ENCODE results near the gene SIGLEC1. TPM values are rescaled to one million over a fixed set of nuclear protein-coding genes. Genes with fewer than 3 reads are reported as not detected.

The SIGLEC1 gene
- total and polyA plus RNA-seq, 2 donors (not counting 3 experiments of a cell fraction or from before 2014, with no cell fraction given), result not detected

DNA sequence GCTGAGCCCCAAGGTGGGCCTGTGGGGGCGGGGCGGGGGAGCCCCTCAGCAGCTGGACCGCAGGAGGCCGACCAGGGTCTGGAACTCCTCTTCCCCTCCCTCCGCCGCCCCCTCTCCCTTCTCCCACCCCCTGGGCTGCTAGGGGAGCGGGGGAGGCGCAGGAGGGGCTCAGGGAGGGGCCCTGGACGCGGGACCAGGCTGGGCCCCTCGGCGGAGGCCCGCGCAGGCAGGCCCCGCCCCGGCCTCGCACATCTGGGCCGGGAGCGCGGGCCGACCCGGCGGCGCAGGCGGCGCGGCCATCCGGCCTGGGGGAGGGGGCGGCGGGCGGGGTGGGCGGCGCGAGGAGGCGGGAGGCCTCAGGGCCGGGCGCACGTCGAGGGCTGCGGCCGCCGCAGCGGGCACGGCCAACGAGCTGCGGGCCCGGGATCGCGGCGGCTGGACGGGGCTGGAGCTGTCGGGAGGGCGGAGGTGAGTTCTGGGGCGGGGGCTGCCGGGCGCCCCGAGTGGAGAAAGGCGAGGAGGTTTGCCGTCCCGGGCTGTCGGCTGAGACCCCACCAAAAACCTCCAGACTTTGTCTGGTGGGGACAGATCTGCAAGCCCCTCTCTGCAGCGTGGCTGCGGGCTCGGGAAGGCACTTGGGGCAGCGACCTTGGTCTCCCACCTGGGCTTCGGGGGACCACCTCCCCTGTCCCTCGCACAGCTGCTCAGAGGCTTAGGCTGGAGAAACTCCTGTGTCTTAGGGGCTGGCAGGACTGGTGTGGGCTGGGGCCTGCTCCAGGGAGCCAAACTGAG lies 20.1 kb upstream of the SIGLEC1 start, which contains the start of gene HSPA12B:
TSS of gene HSPA12B (plus strand) at position 359 of the 792 bp plus-strand sequence. CDS start 5,990 bp downstream, outside the sequence.
- CTCF ChIA-PET, result interaction anchor here (1.0 to 7.2 kb wide), 5 partner anchors 12 to 46 kb away, joined by 3 to 40 read pairs (median 5); no protein-coding TSS in a partner anchor
- Histone ChIP-seq H4K20me1 (replicated peaks; ENCODE audit: control insufficient read depth, extremely low read depth, insufficient read depth, low read length) (no peaks in the 10 kb centered on the region), H3K9ac (replicated peaks; ENCODE audit: extremely low read depth, insufficient read depth, low read length) (no peak within 1 kb of the TSS), H3K27ac (ENCODE audit: insufficient read depth, low read depth, low read length) (no peak within 1 kb of the TSS), H3K4me3 (replicated peaks in 1 of 3; ENCODE audit: insufficient read depth in 1 of 3, low read depth in 1 of 3, low read length in 3 of 3) (peak within 1 kb of the TSS; percentile 16 to 42 (median 34)), H3K4me2 (ENCODE audit: insufficient read depth, low read length) (peak within 1 kb of the TSS; percentile 46), H3K36me3 (ENCODE audit: control insufficient read depth in 2 of 2, extremely low read depth in 1 of 2, insufficient read depth in 2 of 2, low read length in 2 of 2) (no peaks in the 10 kb centered on the region), H3K79me2 (ENCODE audit: control insufficient read depth, insufficient read depth, low read length) (no peaks in the 10 kb centered on the region), H3K4me1 (ENCODE audit: control insufficient read depth, extremely low read depth, insufficient read depth, low read length) (no peaks in the 10 kb centered on the region), H3K27me3 (ENCODE audit: control insufficient read depth in 2 of 2, insufficient read depth in 2 of 2, low read length in 2 of 2) (peaks cover 2 to 5% of the 10 kb centered on the region in 2 experiments), H2AFZ (ENCODE audit: low read depth, low read length) (peak within 1 kb of the TSS; percentile 71), H3K9me3 (replicated peaks; ENCODE audit: control insufficient read depth, insufficient read depth, low read length) (no peaks in the 10 kb centered on the region), H3K9me1 (replicated peaks; ENCODE audit: control insufficient read depth, extremely low read depth, insufficient read depth, low read length) (no peaks in the 10 kb centered on the region)
- no TSS peak for BruUV-seq (replicated peaks)
- dilution Hi-C loops (cut with MboI; ENCODE audit: extremely low pct_ligation_motif_present, low sequenced_read_pairs), result no loop called here
- POLR2A ChIA-PET, result no interaction called here
- TF ChIP-seq FOS (IDR thresholded peaks at IDR 0.05; ENCODE audit: borderline replicate concordance, insufficient read depth, low read length) (no peak), EZH2 (IDR thresholded peaks at IDR 0.05; ENCODE audit: borderline replicate concordance, low read depth, low read length, severe bottlenecking) (peak; percentile 60), MYC (IDR thresholded peaks at IDR 0.05; ENCODE audit: low read depth, low read length) (no peak)
- TF ChIP-seq, protein P1, sequence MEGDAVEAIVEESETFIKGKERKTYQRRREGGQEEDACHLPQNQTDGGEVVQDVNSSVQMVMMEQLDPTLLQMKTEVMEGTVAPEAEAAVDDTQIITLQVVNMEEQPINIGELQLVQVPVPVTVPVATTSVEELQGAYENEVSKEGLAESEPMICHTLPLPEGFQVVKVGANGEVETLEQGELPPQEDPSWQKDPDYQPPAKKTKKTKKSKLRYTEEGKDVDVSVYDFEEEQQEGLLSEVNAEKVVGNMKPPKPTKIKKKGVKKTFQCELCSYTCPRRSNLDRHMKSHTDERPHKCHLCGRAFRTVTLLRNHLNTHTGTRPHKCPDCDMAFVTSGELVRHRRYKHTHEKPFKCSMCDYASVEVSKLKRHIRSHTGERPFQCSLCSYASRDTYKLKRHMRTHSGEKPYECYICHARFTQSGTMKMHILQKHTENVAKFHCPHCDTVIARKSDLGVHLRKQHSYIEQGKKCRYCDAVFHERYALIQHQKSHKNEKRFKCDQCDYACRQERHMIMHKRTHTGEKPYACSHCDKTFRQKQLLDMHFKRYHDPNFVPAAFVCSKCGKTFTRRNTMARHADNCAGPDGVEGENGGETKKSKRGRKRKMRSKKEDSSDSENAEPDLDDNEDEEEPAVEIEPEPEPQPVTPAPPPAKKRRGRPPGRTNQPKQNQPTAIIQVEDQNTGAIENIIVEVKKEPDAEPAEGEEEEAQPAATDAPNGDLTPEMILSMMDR (IDR thresholded peaks at IDR 0.05; ENCODE audit: extremely low read depth in 1 of 2, insufficient read depth in 1 of 2, low read depth in 1 of 2, low read length in 2 of 2), result no peak
- DNase-seq (ENCODE audit: low read depth, low spot score), result no peak
- FAIRE-seq, result no peak
- intact Hi-C loops (cut with micrococcal nuclease), result no loop called here
